Suprapubic skin (tissue), 4 donors: ENCODE data around the gene WDR81.
"Not testable (repeated sequence)": the region's sequence is repeated elsewhere in the genome, so short reads cannot be mapped to it uniquely, and the experiment has no call there.

ENCODE experiments used
- CTCF ChIP-seq, 2 donors: fragments of 200-600 bp in 1 of 2; fragments of 450-650 bp in 1 of 2; sonication (generic) in 1 of 2; IDR thresholded peaks; one replicate each; pipeline ENCODE4 v1.5.1; 2016 to 2019; ENCODE audit warnings: antibody characterized with exemption in 2 of 2, mild to moderate bottlenecking in 1 of 2, moderate library complexity in 1 of 2
- POLR2A ChIP-seq, 2 donors: fragments of 450-650 bp; IDR thresholded peaks; one replicate each; pipeline ENCODE4 v1.6.1; 2017; ENCODE audit warnings: antibody characterized with exemption in 2 of 2, mild to moderate bottlenecking in 2 of 2, moderate library complexity in 2 of 2
- POLR2AphosphoS5 ChIP-seq, 3 donors: sonication (generic); formaldehyde crosslinking; IDR thresholded peaks; one replicate each; pipeline ENCODE4 v1.6.1; 2017; ENCODE audit warnings: antibody characterized with exemption in 3 of 3

GRCh38 chr17:1764705-1765104, 40.2 kb downstream of the WDR81 start:
- TF ChIP-seq CTCF, POLR2A, POLR2AphosphoS5 (IDR thresholded peaks at IDR 0.05): not testable (repeated sequence)
